Inflammatory macrophage treated with lipopolysaccharide for 4 hours (primary cell): ENCODE data around the gene MICAL2.

Source experiments
- DNase-seq: peaks from one replicate; pipeline ENCODE4 v3.0.0-alpha.2; 2020

MICAL2 gene

DNA sequence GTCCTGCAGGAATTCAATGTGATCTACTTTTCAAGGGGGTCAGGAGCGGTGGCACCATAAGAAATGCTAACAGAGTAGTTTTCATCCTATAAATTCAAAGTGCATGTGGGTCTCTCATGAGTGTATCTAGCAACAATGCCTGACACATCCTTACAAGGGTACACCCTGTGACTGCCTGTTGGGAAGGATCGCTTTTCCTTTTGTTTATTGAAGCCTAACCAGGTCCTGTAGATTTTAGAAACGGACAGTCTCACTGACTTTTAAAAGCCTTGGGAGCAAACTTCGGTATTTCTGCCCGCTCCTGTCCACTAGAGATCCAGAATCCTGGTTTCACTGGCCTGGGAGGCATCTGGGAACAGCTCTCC, 102.4 kb downstream of the MICAL2 start:
- DNase-seq = no peak

DNA sequence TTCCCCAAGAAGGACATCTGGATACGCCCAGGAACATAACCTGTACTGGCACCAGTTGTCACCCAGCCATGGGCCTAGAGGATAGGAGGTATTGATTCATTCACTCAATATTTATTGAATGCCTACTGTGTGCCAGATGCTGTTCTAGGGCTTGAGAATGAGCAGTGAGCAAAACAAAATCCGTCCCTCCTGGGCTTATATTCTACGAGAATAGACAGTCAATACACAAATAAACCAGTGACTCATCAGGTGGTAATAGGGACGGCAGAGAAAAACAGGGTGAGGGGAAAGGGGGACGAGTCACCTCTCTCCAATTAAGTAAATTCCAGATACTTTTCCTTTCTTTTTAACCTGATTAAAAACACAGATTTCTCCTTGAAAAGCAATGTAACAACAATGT, 103.5 kb downstream of the MICAL2 start:
- DNase-seq = no peak

DNA sequence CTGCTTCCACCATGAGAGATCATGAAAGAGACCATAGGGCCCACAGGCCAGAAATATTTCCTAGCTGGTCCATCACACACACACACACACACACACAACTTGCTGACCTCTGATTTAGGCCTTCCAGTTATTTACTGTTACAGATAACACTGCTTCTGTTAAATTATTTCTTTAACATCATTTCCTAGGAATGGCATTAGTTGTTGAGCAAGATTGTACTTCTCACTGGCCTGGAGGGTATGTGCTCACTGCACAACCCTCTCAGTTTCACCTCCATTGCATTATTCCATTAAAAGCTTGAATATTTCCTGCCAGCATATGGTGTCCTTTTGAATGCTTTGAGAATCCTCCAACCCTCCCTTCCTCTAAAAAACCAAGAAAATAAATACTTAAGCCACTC, 104.4 kb downstream of the MICAL2 start:
- DNase-seq = peak; percentile 39

DNA sequence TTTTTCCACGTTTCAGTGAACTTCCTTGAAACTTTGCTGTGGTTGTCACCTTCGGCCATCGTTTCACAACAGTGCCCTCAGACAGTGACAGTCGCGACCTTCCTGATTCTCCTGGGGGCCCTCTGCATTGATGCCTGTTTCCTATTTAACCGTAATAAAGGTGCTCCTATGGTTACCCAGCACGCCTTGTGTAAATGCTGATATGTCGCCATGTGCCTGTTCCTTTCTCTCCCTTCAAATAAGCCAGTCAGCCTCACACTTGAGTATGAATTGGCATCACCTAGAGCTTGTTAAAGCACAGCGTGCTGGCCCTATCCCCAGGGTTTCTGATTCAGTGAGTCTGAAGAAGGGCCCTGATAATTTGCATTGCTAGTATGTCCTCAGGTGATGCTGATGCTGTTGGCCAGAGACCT, 104.8 kb downstream of the MICAL2 start:
- DNase-seq = peak; percentile 57

DNA sequence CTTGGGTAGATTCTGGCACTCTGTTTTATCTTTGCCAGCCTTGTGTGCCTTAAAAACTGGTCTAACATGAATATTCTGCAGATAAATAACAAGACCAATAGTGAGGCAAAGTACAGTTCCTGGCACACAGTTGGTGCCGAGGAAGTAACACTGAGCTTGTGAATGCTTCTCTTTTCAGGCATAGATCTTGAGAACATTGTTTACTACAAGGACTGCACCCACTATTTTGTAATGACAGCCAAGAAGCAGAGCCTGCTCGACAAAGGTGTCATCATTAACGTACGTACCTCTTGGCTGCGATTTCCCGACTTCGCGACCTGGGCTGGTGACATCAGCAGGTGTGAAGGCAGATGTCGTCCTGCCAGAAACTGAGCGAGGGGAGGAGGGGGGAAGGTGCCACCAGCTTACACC, 105.7 kb downstream of the MICAL2 start:
- no peak for DNase-seq

DNA sequence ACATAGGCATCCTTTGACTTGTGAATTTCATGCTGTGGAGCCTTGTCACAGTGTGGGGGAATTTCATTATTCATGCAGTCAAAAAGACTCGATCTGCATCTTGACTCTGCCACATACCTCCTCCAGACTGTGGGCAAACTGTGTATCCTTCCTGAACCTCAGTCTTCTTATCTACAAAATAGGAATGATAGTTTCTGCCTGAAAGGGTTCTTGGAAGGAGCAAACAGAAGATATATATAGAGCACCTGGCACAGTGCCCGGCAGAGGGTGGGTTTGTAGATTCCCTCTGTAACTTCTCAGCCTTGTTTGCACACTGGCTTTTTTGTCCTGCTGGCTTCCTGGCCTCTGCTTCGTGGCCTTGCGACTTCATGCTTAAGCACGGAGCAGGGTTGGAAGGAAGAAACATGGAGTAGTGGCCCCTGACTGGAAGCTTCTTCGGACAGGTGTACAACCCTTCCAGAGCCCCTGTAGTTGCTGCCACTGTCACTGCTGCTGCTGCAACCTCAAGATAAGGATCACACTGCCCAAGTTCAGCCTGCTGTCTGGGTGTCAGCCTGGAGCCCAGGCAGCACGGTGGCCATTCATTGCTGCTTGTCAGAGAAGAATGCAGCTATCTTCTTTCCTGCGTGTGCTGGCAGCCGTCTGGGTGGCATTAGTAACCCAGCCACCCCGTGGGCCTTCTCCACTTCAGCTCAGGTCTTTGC, 106.4 kb downstream of the MICAL2 start:
- no peak for DNase-seq

DNA sequence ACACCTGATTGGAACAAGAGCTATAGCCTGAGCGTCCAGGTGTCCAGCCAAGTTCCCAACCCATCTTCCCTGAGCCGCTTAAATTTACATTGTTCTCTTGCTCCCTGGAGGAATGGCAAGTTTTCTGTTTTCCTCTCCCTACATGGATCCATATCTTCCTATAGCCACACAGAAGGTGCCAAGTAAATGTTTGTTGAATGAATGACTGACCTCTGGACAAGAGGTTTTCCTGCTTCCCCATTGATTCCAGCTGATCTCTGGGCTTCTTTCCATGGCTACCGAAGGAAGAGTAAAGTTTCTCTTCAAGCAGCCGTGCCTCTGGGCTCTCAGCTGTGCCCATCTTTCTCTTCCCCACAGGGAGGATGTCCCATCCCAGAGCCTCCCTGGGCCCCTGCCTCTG, 107.5 kb downstream of the MICAL2 start:
- no peak for DNase-seq

DNA sequence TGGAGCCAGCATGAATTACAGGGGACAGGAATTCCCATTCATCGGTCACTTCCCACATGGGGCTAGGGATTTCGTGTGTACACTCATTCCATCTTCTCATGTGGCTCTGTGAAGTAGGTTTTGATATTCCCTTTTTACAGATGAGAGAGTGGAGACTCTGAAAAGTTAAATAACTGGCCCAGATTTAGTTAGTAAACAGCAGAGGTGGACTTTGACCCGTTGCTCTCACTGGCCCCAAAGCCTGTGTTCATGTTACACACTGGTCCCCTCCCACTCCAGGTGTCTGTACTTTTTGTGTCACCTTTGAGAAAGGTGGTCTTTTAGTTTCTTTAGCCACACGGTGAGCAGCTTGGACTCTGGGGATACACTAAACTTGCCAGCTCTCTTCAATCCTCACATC, 108.5 kb downstream of the MICAL2 start:
- no peak for DNase-seq

DNA sequence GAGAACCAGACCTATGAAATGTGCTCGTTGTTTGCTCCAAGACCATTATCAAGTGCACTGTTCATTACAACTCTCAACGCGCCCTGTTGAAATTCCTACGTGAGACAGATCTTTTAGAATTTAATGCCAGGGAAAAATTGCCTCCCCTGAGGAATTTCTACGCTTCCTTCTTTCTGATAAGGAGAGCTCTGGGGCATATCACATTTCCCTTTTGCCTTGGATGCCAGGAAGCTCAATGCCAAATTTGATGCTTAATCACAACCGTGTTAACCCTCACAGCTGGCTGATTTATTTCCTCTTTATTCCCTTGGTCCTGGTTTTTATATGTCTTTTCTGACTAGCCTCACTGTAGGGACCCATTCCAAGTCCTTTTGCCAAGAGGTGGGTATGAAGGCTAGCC, 109.4 kb downstream of the MICAL2 start:
- DNase-seq = no peak

DNA sequence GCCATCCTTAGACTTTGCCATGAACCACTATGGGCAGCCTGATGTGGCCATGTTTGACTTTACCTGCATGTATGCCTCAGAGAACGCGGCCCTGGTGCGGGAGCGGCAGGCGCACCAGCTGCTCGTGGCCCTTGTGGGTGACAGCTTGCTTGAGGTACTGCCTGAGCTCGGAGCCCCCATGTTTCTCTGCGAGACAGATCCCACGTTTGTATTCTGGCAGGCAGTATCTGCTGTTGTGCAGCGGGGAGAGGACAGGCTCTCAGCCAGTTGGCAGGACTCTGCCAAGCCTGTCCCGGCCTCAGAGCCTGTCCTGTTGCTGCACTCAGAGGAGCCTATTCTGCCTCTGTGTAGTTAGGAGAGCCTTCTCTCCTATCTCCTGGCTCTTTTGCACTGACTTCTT, 109.9 kb downstream of the MICAL2 start:
- no peak for DNase-seq

DNA sequence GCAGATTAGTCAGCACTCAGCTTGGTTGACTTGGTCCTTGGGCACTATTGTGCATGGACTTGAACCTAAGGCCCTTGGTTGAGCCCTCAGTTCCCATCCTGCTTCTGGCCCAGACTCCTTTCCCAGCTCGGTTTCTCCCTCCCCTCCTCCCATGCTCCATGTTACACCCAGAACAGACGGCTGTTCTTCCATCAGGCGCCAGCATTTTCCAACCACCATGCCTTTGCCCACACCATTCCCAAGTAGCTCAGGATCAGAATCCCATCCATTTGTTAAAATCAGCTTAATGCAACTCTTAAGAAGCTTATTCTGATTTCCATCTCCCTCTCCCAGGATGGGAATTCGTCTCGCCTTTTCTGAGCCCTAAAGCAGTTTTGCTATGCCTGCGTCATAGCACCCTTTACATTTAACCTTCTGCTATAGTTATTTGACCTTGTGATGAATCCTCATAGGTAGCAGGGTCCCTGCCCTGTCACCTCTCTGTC, 110.7 kb downstream of the MICAL2 start:
- no peak for DNase-seq

DNA sequence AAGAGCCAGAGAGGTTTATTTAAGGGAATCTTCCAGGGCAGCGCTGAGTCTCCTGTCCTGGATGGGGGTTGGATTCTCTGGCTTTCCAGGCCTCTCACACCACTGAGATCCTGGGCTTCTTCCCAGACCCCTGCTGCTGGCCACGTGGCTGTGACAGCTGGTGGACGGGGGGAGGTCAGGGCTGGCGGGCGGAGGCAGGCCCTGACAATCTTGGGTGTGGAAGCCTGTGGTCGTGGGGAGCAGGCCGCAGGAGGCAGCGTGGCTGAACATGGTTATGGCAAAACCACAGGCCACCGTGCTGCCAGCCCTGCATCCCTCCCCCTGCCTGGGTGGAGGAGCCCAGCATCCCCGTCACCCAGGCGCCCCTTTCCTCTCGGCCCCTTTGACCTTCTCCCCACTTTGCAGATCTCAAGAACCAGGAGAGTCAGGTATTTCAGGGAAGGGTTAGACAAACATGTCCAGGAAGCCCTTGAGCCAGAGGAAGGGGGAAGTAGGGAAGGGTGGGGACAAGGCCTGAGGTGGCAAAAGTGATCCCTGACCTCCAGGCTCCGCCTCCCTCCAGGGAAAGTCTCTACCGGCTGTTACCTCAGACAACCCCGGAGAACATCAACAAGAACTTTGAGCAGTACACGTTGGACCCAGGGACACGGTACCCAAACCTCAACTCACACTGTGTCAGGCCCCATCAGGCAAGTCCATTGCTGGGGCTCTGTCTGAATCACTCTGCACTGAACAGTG, 111.8 kb downstream of the MICAL2 start:
- no peak for DNase-seq

DNA sequence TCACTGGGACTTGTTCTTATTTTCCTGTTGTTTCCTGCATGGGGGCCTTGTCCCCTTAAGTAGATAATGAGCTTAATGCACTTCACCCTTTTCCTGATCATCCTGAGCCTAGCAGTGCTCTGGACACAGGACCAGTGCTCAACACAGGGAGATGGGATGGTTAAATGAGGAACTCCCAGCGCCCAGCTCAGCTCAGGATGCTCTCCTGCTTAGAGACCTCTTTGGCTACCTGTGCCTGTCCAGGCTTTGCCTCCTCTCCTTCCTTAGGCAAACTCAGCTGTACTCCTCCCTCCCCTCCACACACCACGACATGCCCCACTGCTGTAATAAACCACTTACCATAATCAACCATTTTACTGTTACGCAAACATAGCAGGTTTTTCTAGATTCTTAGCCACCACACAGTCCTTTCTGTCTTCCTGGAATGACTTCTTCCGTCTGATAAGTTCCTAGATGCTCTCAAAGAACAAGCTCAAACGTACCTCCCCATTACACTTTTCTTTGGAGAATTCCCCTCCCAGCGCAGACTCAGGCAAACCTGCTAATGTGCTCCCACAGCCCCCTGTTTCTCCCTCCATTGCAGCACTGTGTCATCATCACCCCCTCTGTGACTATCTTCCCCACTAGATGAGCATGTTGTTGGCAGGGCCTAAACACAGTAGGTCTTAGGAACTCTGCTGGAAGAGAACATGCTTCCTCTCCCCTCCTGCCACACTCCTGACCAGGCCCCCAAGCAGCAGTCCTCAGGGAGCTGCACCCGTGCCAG, 113.6 kb downstream of the MICAL2 start:
- DNase-seq = no peak

DNA sequence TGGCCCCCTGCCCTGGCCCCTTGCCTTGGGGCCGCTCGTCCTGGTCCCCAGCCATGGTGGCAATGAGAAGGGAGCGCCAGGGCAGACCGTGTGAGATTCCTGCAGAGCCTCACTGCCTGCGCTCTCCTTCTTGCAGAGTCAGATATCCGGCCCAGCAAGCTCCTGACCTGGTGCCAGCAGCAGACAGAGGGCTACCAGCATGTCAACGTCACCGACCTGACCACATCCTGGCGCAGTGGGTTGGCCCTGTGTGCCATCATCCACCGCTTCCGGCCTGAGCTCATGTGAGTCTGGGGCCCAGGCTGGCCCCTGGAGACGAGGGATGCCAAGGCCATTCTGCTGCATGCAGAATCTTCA, 114.1 kb downstream of the MICAL2 start:
- DNase-seq = peak; percentile 81

DNA sequence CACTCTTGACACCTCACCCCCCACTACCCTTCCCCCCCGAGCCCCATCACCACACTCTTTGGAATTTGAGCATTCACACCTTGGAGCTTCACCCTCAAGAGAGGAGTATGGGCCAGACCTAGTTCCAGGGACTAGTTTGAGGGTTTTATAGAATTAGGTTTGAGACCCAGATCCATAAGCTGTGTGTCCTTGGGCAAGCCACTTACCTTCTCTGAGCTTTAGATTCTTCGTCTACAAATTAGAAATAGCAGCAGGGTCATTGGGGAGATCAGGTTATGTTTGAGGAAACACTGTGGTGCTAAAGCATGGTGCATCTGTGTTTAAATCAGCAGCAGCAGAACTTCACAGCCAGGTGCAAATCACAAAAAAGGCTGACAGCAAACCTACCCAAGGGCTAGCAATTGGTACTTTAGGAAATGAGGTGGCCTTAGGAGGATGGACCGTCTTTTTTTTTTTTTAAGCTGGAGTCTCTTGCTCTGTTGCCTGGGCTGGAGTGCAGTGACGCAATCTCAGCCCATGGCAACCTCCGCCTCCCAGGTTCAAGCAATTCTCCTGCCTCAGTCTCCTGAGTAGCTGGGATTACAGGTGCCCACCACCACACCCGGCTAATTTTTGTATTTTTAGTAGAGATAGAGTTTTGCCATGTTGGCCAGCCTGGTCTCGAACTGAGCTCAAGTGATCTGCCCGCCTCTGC, 114.8 kb downstream of the MICAL2 start:
- DNase-seq = no peak

DNA sequence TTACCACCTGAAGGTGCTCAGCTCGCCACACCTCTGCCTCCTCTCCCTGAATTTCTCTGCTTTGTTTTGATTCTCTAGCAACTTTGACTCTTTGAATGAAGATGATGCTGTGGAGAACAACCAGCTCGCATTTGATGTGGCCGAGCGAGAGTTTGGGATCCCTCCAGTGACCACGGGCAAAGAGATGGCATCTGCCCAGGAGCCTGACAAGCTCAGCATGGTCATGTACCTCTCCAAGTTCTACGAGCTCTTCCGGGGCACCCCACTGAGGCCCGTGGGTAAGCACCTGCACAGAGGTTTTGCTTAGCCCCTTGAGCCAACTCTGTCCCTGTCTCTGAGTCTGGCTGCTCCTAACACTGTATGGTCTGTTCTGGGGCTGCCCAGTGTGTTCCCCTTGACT, 115.7 kb downstream of the MICAL2 start:
- DNase-seq = no peak

DNA sequence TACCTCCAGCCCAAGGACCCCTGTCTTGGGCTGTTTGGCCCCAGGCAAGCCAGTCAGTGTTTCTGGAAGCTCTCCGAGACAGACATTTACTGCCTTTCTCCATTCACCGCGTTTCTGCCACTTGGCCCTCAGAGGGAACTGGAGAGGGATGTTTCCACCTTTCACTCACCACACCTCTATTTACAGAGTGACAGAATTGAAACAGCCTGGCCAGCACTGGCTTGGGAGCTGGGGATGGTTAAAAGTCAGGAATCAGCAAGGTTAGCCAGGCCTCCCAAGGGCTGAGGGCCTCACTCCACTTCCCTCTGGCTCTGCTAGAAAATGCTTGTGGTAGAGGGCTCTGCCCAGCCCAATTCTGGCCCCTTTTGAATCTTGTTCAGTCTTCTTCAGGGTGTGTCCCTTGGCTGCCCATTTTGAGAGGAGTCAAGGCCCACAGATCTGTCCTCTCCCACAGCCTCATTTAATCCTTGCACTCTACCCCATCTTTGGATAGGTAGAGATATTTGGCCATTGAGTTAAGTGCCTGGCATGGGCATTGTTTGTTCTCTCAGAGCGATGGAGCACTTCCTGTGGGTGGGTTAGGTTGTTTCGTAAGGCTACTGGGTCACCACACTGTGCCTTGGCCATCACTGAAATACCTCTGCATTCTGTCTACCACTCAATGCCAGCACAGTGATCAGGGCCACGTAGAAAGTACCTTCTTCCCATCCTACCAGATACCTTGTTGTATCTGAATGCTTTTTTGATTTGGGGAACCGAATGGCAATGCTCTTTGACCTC, 119.2 kb downstream of the MICAL2 start:
- no peak for DNase-seq

DNA sequence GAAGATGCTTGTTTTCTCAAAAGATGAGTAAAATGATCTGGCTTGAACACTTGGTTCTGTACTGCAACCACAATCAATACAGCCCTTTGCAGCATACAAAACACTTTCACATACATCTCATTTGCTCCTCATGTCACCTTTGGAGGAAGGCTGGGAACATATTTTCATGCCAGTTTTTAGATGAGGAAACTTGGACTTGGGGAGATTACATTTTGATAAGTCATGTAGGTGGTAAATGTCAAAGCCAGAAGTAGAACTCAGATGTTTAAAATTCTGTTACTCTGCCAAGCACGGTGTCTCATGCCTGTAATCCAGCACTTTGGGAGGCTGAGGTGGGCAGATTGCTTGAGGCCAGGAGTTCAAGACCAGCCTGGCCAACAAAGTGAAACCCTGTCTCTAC, 121.8 kb downstream of the MICAL2 start:
- DNase-seq = no peak

DNA sequence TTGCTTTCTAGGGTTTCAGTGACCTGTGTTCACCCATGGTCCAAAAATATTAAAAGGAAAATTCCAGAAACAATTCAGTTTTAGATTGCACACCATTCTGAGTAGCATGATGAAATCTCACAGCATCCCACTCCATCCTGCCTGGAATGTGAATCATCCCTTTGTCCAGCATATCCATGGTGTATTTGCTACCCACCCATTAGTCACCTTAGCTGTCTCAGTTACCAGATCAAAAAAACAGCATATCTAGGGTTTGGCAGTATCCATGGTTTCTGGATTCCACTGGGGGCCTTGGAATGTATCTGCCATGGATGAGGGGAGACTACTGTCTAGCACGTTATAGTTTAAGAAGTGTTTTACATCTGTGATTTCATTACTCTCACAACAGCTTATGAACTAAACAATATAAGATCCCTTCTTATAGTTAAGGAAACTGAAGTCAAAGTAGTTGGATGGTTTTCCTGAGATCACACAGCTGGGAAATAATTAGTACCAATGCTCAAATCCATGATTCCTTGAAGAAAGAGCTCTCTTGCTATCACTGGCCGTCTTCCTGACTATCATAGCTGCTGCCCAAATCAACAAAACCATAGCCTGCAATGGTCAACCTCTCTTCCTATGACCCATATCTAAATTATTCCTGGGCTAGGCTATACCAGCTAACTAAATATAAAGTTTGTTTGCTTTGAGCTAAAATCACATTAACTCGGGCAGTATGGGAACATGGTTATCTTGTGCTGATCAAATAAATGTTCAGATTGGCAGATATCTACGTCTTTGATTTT, 122.6 kb downstream of the MICAL2 start:
- DNase-seq = peak; percentile 30

DNA sequence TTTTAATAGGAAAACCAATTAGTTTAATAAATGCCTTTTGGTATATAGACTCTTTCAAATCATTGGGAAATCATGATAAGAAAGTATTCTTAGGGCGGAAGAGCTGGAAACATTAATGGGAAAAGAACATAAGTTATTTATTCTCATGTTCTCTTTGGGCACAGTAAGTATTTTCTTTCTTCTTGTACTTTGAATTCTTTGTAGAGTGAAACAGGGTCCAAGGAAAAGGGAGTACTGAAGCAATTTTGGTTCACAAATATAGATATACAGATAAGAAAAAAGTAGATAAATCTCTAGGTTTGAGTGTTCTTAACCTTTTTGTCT, 123.2 kb downstream of the MICAL2 start:
- DNase-seq = no peak

DNA sequence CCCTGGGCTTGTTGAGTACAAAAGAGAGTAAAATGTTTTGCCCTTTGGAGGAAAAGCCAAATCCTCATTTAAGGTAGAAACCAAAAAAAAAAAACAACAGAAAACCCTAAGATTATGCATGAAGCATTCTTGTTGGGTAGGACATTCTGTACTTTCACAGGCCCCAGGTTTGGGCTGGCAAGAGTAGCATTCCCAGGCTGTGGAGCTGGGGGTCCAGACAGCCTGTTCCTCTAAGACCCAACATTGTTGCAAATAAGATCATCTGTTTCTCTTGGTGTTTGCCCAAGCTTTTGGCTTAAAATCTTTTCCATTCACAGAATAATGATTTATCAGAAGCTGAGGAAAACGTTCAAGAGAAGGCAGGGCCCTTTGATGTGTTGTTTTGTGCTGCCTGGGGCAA, 123.8 kb downstream of the MICAL2 start:
- DNase-seq = no peak

DNA sequence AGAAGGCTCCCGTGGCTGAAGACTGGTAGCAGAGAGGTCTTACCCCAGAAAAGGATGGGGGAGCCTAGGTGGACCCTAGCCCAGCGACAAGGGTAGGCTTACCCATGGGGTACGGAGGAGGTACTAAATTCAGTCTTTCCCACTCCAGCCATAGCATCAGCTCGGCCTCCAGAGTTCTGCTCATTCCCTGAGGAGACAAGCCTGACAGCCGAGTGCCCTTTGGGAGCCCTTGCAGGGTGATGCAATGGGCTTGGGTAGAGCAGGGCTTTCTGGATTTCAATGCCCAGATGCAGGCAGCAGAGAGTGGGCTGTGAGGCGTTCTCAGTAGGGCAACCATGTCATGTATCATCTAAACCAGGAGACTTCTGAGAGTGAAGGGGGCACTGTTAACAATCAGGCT, 124.7 kb downstream of the MICAL2 start:
- DNase-seq = no peak
